Measurements from ENCODE around the gene BAK1. TPM values are rescaled to one million over a fixed set of nuclear protein-coding genes. Genes with fewer than 3 reads are reported as not detected.

BAK1 gene
- total RNA-seq, 1 experiment from 2014 or later, result 40.0 TPM

- Histone ChIP-seq H3K23ac (ENCODE audit: insufficient read length, low read depth, low read length) (no peak overlapping the region), H2BK20ac (ENCODE audit: low read depth, low read length, poor library complexity, severe bottlenecking) (no peak overlapping the region), H4K5ac (ENCODE audit: insufficient read length, low read depth, low read length) (no peak overlapping the region), H3K9me3 (ENCODE audit: control insufficient read depth, low read depth, low read length) (no peaks in the 10 kb centered on the region), H3T11ph (ENCODE audit: low read length) (no peak overlapping the region), H4K91ac (ENCODE audit: insufficient read length, low read depth, low read length) (no peak overlapping the region), H3K18ac (ENCODE audit: insufficient read length, low read depth, low read length) (no peak overlapping the region), H3K79me1 (ENCODE audit: insufficient read depth, low read depth, low read length, poor library complexity, severe bottlenecking) (no peaks in the 10 kb centered on the region), H3K14ac (ENCODE audit: insufficient read depth, low read length) (no peak overlapping the region), H2AK5ac (ENCODE audit: insufficient read length, low read length) (no peak overlapping the region), H3K27me3 (ENCODE audit: insufficient read depth, low read length) (no peaks in the 10 kb centered on the region; the same call in 1 of the 2 replicates), H3K4me1 (ENCODE audit: insufficient read depth, low read length) (no peaks in the 10 kb centered on the region), H2BK120ac (ENCODE audit: low read depth, low read length, poor library complexity, severe bottlenecking) (no peak overlapping the region), H2BK12ac (ENCODE audit: insufficient read length, low read depth, low read length) (no peak overlapping the region), H3K23me2 (ENCODE audit: insufficient read length, low read depth, low read length, poor library complexity, severe bottlenecking) (no peaks in the 10 kb centered on the region), H3K4me2 (ENCODE audit: insufficient read depth, insufficient read length, low read length) (no peak overlapping the region), H2BK5ac (ENCODE audit: insufficient read length, low read length) (no peak overlapping the region), H4K8ac (replicated peaks; ENCODE audit: insufficient read length, low read depth, low read length) (no peak overlapping the region), H3K4ac (ENCODE audit: low read depth, low read length) (no peak overlapping the region), H3K9ac (ENCODE audit: extremely low read depth, insufficient read length, low read length) (no peak overlapping the region), H4K20me1 (ENCODE audit: control insufficient read depth, insufficient read depth, insufficient read length) (no peaks in the 10 kb centered on the region), H2BK15ac (ENCODE audit: low read depth, low read length) (no peak overlapping the region), H2AFZ (ENCODE audit: low read length) (no peak overlapping the region), H3K79me2 (ENCODE audit: insufficient read depth, low read length) (no peaks in the 10 kb centered on the region), H3K56ac (ENCODE audit: insufficient read length, low read depth, low read length) (no peak overlapping the region), H3K27ac (ENCODE audit: insufficient read length, low read depth, low read length) (no peak overlapping the region)
- Mint-ChIP-seq H3K4me3 (no peak overlapping the region), H3K4me1 (peaks cover 7 to 9% of the 10 kb centered on the region in 2 experiments), H3K36me3 (ENCODE audit: insufficient read depth in 1 of 3, low read depth in 3 of 3) (peaks cover 0 to 7% (median 5%) of the 10 kb centered on the region in 3 experiments; a peak in 3 of 7 replicates), H3K27ac (no peak overlapping the region), H3K27me3 (ENCODE audit: low read depth) (peaks cover 10% of the 10 kb centered on the region), H3K9me3 (peaks cover 7 to 8% of the 10 kb centered on the region in 2 experiments)
- WGBS (ENCODE audit: extremely low coverage, insufficient read length, low lambda C conversion rate), result no CpG with 5 or more reads among the region's 6 CpGs
- DNase-seq, result peak; percentile 19
- TF ChIP-seq CTCF (conservative IDR thresholded peaks at IDR 0.05), result no peak
These were observed 20.7 kb upstream of the BAK1 start for GRCh38 chr6:33600761-33601160.
